CD4-positive, alpha-beta T cell treated with Interleukin-1 beta for 1 hour (primary cell): ENCODE measurements around the gene NIFK.
A peak's percentile ranks its signal among the peaks of the same experiment; 100 is the strongest.
"Not testable (repeated sequence)": the region's sequence is repeated elsewhere in the genome, so short reads cannot be mapped to it uniquely, and the experiment has no call there.

Experiments
- DNase-seq, 2 donors: peaks; one replicate each; pipeline ENCODE4 v3.0.0-alpha.2; 2020 to 2022

The NIFK gene

DNA sequence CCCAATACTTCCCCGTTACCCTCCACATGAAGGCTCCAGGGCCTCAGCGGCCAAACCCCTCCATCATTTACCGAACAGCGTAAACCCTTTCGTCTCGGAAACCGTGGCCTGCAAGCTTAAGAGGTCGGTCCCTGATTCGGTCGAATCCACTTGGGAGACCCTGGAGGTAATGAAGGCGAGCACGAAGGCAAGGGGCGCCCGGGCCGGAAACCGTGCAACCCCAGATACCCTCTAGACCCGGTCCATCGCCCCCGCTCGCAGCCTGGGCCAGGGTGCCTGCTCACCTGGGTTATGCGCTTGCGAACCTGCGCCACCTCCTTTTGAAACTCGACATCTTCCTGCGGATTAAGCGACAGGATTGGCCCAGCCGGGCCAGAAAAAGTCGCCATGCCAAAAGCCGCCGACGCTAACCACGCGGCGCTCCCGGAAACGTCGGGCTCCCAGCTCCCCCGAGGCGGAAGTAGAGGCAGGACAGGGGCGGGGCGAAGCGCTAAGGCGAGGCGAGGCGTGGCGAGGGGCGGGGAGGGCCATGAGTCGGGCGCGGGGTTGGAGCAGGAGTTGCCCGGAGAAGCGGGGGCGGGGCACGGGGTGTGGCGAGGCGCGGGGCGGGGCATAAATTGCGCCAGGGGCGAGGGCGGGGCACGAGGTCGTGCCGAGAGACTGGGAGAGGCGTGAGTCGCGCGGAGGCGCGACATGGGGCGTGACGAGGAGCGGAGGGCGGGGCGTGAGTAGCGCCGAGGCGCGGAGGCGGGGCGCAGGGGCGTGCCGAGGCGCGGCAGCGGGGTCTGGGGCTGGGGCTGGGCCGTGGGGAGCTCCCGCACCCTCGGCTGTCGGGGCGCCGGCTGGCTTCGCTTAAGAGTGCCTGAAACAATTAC is at the start of gene NIFK:
Gene NIFK, minus strand, starts transcription at position 414 of the 875 bp plus-strand sequence. Its CDS starts 25 bp downstream, at position 389.
- DNase-seq, result peak; percentile 99 to 100

DNA sequence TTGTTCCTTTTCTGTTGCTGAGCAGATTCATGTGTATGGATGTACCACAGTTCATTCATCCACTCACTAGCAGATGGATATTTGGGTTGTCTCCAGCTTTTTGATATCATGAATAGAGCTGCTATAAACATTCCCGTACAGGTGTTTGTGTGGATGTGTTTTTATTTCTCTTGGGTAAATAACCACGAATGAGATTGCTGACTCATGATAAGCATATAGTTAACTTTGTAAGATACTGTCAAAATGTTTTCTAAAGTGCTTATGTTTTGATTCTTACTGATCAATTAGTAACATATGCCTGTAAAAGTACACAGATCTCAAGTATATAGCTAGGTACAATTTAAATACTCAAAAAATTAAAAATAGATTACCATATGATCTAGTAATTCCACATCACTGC is 46.5 kb upstream of the NIFK start:
- DNase-seq, result no peak

DNA sequence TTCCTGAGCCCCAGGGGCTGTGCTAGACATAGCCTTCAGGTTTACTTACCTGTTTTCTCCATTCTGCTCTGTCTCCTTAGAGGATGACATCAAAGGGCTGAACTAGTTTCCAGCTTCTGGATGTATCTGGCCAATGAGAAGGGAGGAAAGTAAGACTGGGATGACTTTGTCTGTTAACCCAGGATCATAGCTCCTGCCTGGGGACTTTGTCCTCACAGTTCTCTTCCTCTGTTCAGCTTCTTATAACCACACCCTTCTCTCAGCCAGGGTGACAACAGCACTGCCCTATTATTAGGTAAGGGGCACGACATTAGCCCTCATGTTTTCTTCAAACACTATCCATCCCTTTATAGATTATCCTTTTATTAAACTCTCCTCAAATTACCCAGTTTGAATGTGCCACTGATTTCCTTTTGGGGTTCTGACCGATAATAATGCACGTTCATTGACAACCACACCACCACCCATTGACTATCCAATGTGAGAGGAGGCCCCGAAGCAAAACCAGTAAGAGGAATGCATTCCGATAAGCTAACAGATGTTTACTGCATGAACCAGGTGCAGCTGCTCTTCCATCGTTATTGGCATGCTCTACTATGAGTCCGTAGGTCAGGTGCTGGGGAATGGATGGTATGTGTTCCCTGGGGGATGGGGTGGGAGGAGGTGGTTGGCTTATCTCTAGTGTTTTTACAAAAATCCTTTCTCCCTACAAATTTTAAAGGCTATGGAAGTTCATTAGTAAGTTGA is 42.2 kb upstream of the NIFK start:
- no peak for DNase-seq

DNA sequence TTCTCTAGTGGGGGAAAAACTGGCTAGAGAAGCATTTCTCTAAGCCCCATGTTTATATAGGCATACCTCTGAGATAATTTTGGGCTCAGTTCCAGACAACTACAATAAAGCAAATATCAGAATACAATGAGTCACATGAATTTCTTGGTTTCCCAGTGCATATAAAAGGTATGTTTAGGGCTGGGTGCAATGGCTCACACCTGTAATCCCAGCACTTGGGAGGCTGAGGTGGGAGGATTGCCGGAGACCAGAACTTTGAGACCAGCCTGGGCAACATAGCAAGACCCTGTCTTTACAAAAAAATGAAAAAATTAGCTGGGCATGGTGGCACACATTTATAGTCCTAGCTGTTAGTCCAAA is 41.0 kb upstream of the NIFK start:
- DNase-seq, result no peak

DNA sequence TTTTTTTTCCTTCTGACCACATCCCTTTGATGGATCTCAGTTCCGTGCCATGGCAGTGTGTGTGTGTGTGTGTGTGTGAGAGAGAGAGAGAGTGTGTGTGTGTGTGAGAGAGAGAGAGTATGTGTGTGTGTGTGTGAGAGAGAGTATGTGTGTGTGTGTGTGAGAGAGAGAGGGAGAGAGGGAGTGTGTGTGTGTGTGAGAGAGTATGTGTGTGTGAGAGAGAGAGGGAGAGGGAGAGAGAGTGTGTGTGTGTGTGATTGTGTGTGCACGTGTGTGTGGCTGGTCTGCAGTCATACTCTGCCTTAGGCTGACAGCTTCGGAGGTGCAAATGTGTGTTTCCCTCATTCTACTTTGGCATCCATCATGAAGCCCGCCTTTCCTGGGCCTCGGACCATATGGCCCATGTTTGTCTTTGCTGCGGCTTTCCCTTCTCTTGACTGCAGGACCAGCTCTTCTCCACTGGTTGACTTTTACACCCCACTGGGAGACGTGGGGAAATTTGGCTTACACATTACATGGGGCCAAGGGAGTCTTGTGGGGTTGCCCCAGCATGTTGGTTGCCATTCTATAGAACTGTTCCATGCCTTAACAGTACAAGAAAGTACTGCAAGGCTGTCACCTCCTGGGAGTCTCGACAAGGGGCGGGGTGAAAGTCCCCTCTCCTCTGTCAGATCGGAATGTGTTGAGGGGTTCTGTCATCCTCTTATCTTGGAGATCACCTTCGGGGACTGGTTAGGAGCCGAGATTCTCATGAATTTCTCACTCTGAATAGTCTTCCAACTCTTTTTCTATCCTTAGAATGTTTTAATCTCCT is 40.4 kb upstream of the NIFK start:
- DNase-seq, result no peak

DNA sequence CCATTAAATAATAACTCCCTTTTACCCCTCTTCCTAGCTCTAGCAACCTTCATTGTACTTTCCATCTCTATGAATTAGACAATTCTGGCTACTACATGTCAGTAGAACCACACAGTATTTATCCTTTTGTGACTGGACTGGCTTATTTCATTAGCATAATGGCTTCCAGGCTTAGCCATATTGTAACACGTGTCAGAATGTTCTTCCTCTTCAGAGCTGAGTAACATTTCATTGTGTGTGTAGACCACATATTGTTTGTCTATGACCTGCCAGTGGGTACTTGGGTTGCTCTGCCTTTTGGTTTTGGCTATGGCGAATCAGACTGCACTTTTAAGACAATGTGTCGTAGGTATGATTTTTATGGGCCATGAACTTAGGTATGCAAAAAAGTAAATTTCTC is 39.7 kb upstream of the NIFK start:
- DNase-seq, result no peak

DNA sequence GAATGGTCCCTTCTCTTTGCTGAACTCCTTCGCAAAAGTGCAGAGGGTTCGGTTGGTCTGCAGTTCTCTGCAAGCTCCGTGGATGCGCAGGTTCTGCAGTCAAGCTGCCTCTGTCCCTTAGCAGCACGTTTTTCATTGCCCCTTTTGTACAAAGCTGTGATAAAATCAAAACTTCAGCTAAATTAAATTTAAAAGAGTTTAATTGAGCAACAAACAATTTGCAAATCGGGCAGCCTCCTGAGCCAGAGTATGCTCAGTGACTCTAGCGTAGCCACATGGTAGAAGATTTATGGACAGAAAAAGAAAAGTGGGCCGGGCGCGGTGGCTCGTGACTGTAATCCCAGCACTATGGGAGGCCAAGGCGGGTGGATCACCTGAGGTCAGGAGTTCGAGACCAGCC is 37.6 kb upstream of the NIFK start:
- no peak for DNase-seq

DNA sequence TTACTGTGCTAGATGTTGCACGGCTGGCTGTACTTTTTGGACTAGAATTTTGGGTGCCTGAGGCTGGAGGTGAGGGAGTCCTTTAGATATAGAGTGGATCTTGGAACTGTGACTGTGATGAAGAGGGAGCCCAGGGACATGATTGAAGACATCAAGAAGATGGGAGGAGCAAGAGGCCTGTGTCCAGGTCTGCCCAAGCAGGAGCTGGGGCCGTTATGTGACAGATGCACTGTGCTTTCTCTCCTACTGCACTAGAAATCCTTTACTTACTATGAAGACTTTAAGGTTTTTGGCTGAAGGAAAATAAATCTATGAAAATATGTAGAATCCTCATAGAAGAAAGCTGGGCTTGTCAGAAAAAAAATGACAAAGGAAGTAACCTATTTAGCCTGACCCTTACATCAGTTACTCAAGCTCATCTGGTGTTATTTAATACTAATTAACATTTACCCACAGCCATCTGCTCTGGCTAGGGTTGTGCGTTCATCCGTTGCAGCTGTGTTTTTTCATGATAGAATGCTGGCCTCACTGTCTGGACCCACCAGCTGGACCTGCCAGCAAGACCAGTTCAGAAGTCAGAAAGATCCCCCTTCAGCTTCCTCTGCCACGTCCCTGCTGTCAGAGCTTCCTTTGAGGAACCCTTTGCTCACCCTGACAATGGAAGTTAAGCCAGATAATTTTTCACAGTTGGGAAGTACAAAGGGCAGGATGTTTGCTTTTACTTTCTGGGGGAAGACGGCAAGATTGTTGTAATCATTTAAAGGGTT is 35.5 kb upstream of the NIFK start:
- no peak for DNase-seq

DNA sequence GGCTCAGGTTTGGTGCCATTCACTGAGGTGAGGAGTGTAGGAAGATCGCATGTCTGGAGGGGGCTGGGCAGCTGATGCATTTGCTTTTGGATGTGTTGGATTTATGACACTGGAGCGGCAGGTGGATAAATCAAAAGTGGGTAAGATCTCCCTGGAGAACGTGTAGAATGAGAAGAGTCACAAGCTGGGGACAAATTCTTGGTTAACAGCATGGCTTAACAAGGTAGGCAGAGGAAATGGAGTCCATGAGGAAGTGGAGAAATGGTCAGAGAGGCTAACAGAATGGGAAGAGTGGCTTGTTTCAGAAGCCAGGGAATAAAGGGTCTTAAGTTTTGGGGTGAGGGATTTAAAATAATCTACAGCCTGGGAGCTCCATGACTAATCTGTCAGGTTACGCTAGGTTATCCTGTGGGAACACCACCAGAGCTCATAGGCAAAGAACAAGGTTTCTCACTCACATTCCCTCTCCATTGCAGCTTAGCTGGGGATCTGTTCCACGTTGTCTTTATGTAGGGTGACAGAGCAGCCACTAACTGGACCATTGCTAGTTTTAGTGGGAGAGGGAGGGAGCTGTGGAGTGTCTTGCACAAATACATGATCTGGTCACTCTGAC is 31.6 kb upstream of the NIFK start:
- DNase-seq, result no peak

DNA sequence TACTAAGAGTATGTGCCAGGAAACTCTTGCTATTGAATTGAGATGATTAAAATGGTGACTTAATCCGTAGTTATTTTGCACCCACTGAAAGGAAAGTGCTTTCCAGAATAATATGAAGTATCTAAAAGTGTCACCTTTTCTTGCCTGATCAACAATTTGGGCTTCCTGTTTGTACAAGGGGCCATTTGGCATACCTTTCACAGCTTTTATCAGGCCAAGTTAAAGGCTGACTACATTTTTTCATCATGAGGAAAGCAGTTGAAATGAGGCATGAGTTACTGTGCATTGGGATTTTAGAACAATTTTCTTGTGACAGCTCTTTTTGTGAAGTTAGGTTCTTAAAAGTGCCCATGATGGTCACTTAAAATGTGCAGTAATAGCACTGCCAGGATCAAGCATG is 29.9 kb upstream of the NIFK start:
- DNase-seq, result no peak

DNA sequence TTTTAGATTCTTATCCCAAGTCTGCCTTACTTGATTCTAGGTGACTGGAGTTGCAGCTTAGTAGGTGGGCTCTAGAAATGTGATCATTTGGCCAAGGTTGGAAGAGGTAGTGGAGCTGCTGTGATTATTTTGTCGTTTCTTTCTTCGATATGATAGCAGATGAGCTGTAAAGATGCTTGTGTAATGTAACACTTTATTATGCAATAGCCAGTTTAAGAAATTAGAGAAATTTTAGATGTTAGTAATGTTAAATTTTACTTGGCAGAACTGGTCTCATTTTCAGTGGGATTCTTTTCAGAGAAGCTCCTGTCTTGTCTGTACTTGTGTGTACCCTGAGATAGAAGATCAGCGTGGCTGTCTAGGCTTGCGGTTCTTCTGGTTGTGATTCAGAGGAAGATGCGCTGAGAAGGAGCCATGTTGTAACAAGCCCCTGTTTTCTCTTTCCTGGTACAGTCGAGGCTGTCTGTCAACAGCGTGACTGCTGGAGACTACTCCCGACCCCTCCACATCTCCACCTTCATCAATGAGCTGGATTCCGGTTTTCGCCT is 28.1 kb upstream of the NIFK start:
- DNase-seq, result no peak

DNA sequence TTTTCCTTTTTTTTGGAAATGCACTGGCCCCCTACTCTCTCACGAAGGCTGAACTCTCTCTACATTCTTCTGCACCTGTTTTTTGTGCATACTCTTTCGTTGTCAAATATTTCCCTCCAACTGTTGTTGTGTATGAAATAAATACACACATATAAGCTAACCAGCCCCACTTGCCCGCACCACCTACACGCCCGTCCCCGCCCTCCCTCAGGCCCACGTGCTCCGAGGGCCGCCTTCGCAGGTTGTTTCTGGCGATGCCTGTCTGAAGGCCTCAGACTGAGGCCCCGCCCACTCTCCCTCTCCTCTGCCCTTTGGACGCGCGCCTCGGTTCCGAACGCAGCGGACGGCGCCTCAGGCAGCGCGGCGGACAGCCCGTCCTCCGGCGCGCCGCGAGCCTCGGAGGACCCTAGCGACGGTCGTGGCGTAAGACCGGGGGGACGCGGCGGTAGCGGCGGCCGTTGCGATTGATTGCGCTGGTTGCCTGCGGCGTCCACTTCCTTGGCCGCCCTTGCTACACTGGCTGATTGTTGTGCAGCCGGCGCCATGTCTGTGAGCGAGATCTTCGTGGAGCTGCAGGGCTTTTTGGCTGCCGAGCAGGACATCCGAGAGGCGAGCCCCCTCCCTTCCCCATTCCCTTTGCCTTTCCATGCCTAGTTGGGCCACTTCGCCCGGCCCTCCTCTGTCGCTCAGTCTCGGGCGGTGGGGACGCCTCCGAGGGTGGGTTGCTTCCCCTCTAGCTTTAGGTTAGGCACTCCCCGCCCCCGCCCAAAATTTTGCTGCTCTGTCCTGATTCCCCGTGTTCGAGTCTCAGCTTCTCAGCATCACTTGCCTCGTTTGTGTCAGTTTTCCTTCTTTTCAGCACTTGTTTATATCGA is 18.8 kb upstream of the NIFK start, which contains the start of gene TSN:
Gene TSN, plus strand, starts transcription at position 415 of the 875 bp plus-strand sequence. Its CDS starts 129 bp downstream, at position 544.
- peak; percentile 97 for DNase-seq

DNA sequence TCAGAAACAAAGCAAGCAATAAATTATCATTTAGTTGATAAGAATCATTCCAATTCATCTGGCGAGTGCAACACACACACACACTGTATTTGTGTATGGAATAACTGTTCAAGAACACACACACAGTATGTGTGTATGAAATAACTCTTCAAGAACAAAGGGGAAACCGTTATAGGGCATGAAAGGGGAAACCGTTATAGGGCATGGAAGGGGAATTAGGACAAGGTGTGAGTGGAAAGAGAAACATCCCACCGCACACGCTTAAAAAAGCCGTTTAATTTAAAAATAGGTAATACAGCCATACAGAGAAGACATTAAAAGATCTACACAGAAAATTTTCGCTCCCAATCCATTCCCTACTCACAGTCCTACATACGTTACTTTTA is 18.2 kb upstream of the NIFK start:
- no peak for DNase-seq

DNA sequence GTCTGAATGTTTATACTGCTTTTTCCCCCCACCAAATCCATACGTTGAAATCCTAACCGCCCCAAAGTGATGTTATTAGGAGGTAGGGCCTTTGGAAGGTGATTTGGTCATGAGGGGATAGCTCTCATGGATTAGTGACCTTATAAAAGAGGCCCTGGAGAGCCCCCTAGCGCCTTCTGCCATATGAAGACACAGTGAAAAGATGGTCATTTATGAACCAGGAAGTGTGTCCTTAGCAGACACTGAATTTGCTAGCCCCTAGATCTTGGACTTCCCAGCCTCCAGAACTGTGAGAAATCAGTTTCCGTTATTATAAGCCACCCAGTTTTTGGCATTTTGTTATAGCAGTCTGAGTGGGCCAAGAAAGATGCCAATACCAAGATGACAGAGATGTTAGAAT is 11.5 kb upstream of the NIFK start:
- peak in 1 of 2 donors; percentile 6 for DNase-seq

DNA sequence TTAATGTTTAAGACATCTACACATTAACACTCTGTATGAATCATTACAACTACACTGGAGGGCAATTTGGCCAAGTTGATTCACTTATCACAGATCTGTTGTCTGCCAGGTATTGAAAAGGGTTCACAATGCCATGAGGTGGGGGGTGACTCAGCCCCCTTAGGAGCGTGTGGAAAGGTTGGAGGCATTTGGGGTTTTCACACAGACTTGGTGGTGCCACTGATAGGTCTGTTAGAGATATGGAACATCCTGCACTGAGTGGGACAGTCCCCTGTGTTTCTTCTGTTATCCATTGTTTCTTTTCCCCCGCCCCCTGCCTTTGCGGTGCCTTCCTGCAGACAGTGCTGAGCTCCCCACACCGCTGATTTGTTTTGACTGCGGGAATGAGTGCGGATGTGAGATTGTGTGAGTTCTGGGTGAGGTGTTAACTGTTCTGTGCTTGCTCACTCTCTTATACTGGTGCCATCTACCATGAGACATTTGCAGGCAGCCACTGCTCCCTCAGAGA is 9.4 kb upstream of the NIFK start:
- peak in 1 of 2 donors; percentile 10 for DNase-seq

DNA sequence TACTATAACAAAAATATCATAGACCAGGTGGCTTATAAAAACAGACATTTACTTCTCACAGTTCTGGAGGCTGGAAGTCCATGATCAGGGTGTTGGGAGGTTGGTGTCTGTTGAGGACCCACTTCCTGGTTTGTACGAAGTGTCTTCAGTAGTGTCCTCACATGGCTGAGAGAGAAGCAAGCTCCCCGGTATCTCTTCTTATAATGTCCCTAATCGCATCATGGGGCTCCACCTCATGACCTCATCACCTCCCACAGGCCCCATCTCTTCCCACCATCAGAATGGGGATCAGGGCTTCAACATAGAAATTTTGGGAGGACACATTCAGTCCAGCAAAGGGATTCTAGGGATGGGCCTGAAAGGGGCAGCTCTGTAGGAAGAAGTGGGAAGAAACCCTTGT is 4.8 kb upstream of the NIFK start:
- DNase-seq, result no peak

DNA sequence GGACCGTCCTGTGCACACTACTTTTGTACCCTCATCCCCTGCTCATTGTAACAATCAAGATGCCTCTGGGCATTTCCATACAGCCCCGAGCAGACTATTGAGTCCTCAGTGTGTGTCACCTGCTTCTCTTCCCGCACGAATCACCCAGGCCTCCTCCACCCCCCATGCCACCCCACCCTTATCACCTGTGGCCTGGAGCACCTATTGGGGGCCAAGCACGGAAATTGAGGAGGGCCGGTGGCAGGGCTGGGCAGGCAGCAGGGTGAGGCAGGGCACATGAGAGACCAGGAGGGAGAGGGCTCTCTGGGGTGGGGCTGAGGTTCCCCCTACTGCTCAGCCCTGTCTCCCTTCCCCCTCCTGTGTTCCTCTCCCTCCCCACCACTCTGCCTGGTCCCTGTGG is 4.3 kb upstream of the NIFK start:
- no peak for DNase-seq

DNA sequence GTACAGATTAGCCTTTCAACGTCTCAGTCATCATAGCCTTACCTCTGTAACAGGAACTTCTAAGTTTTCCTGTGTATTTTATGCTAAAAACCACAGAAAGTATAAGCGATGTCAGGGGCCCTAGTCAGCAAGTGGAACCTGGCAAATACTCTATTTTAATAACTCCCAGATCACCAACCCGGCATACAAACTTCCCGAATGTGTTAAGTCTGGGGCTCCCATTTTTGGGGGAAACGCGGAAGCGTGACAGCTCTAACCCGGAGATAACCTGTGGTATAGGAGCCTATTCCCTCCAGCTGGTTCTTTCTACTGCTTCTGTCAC is 574 bp downstream of the NIFK start:
- no peak for DNase-seq

DNA sequence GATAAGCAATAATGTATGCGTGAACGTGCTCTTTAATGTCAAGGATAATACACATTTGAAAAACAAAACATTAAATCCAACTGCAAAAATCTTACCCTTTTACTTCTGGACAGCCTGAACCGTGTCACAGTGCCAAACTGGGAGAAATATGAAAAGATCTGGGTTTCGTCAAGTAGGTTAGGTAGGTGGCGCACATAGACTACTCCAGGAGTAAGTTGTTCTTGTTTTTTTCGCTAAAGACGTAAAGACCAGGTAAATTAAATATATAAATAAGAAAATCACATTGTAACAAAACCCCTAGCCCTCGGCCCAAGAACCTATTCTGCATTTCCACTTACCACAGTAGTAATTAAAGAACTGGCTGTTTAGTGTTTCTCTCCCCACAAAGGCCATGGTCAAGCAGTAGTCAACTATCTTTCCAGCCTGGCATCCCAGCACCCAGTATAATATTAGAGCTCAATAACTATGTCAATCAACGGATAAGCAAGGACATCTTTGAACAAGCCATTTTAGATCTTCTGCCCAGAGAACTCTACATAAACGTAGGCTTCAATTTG is 1.1 kb downstream of the NIFK start:
- DNase-seq, result peak in 1 of 2 donors; percentile 17

DNA sequence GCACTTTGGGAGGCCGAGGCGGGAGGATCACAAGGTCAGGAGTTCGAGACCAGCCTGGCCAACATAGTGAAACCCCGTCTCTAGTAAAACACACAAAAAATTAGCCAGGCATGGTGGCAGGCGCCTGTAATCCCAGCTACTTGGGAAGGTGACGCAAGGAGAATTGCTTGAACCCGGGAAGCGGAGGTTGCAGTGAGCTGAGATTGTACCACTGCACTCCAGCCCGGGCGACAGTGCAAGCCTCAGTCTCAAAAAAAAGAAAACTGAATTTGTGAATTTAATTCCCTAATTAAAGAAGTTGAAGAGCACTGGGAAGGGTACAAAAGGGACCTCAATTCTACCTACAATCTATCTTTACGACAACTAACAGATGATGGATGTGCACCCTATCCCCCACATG is 2.1 kb downstream of the NIFK start:
- DNase-seq, result not testable (repeated sequence)
